HG02981 (cell line): ENCODE results near the gene CCDC152.

Experiments
- ATAC-seq: cut with Tn5 transposase; IDR thresholded peaks from one replicate; pipeline ENCODE4 v1.9.1; 2021; ENCODE audit warnings: mild to moderate bottlenecking, moderate library complexity; ENCODE audit not compliant: unreplicated experiment

Gene CCDC152

DNA sequence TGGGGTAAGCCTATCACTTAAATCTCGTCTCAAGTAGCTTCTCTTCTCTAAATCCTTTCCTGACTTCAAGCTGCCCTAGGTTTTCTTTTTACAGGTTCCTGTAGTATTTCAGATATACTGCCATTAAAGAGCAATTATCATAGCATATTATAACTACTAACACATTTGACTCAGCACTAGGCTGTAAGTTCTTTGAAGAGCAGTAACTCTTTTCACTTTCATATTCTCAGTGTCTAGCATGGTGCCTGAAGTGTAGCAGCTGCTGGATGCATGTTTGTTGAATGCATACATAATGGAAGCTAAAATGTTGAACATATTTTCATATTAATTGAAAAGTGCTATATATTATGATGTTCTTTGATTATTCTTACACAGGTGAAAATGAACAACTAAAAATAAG lies 22.5 kb downstream of the CCDC152 start:
- no peak for ATAC-seq

DNA sequence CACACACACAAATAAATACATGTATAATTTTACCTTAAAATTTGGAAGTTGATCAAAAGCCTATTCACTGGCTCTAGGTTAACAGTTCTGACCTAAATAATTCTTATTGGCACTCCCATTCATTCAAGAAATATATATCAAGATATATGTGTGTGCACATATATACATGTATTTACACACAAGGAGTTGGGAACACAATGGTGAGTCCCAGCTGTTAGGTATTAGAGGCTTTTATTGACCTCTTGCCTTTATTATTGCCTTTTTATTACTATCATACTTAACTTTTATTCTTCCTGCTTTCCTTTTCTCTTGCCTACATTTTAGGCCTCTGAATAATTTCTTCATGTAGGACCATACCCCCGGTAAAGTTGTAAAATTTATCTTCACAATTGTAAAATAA lies 25.0 kb downstream of the CCDC152 start:
- no peak for ATAC-seq

DNA sequence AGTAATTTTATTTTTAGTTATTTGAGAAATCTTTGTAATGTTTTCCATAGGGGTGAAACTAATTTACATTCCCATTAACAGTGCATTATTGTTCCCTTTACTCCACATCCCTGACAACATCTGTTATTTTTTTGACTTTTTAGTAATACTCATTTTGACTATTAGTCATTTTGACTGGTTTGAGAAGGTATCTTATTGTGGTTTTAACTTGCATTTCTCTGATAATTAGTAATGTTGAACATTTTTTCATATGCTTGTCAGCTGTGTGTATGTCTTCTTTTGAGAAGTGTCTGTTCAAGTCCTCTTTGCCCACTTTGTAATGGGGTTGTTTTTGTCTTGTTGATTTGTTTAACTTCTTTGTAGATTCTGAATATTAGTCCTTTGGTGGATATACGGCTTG lies 27.5 kb downstream of the CCDC152 start:
- no peak for ATAC-seq

DNA sequence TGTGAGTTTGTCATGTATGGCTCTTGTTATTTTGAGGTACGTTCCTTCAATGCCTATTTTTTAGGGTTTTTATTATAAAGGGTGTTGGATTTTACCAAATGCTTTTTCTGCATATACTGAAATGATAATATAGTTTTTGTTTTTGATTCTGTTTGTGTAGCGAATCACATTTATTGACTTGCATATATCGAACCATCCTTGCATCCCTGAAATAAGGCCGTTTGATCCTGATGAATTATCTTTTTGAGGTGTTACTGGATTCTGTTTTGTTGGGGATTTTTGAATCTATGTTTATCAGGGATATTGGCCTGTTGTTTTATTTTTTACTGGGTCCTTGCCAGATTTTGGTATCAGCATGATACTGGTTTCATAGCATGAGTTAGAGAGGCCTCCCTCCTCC lies 29.1 kb downstream of the CCDC152 start:
- ATAC-seq = no peak

DNA sequence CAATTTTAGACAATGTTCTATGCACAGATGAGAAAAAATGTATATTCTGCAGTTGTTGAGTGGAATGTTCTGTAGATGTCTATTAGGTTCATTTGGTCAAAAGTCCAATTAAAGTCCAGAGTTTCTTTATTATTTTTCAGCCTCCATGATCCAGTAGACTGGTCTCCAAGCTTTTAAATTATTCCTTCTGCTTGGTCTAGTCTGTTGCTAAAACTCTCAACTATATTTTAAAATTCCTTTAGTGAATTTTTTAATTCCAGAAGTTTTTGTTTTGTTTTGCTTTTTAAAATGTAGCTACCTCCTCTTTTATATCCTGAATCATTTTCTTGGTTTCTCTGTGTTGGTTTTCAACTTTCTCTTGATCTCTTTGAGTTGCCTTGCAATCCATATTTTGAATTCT lies 30.5 kb downstream of the CCDC152 start:
- no peak for ATAC-seq

DNA sequence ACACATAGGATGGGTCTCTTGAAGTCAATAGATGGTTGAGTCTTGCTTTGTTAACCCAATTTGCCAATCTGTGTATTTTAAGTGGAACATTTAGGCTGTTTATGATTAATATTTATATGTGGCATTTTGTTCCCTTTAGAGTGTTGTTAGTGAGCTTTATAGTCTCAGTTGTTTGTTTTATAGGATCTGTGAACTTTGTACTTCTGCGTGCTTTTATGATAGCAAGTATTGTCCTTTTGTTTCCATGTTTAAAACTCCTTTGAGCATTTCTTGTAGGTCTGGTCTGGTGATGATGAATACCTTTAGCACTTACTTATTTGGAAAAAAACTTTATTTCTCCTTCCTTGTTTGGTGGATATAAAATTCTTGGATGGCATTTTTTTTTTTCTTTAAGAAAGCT lies 31.2 kb downstream of the CCDC152 start:
- ATAC-seq = no peak

DNA sequence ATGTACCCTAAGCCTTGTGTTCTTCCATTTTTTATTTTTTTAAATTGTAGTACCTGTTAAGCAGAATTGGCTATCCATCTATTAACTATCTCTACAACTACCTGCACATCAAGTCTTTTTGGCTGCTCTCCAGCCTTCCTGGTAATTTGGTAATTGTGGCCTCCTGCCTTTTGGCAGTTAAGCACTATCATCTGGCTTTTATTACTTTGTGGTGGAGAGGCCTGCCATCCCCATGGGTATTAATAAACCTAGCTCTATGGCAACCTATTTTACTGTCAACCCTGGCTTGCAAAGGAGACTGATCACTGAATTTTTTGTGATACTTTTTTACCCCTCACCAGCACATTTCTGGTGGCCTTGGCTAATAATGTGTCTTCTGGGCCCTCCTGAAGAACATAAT lies 34.5 kb downstream of the CCDC152 start:
- ATAC-seq = no peak

DNA sequence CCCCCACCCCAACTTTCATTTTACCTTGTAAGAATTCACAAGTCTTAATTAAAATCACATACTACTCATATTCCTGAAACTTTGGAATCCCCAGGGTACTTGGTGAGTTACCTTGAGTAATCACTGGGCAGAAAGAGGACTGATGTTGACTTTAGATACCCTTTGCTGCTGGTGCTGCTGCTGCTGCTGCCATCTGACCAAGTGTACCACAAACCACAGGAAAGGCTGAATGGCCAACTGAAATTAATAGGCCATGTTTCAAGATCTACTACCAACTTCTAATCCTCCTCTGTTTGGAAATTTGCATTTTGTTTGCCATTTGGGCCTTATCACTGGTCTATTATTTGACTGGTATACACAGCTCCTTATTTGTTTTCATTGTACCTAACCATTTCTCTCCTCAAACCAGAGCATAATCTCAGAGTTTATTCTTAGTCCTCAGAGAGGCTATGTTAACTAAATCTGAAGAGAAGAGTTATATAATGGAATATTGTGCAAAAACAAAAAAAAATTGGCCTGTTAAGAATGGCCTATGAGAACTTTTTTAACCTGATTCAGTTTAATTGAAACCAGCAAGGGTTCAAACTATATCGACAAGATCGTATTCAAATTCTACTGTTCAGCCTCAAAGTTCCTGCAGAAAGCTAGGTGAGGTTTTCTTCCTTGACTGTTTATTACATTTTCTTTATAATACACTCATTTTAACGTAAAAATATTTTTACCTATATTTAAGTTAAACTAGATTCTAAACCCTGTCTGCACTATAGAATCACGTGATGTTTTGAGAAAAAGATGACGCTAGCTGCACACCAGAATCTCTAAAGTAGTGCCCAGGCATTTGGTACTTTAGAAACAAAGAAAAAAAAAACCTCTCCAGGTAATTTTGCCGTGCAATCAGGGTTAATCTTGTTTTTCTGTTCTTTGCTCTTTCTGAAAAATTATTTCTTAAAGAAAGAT lies 41.9 kb downstream of the CCDC152 start:
- no peak for ATAC-seq

DNA sequence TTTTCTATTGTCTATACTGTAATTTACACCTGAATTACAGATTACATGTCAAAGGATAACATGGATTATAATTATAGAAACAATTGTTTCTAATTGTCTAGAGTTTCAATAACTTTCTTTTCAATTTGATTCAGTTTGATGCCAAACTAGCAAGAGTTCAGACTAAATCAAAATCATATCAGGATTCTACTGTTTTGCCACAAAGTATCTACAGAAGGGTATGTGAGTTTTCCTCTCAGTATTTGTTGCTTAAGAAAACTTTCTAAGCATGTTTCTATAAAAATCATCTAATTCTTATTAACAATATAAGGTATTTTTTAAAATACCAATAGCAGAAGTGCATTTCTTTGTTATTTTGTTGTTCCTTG lies 42.6 kb downstream of the CCDC152 start:
- no peak for ATAC-seq

DNA sequence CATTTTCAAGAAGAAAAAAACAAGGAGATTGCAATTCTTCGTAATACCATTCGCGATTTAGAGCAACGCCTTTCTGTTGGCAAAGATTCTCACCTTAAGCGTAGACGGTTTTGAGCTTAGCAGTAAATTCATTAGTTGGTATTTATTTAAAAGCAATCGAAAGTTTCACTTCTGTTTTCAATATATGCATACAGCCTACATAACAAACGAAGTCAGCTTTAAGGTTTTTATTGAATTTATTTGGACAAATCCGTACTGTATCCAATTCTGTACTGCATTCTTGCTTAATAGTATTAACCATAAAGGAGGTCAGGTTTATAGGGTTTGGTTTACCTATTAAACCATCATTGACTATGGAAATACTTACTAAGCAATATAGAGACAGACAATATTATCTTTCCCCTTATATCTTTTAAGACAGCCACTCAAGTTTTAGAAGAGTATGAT lies 43.1 kb downstream of the CCDC152 start:
- no peak for ATAC-seq

DNA sequence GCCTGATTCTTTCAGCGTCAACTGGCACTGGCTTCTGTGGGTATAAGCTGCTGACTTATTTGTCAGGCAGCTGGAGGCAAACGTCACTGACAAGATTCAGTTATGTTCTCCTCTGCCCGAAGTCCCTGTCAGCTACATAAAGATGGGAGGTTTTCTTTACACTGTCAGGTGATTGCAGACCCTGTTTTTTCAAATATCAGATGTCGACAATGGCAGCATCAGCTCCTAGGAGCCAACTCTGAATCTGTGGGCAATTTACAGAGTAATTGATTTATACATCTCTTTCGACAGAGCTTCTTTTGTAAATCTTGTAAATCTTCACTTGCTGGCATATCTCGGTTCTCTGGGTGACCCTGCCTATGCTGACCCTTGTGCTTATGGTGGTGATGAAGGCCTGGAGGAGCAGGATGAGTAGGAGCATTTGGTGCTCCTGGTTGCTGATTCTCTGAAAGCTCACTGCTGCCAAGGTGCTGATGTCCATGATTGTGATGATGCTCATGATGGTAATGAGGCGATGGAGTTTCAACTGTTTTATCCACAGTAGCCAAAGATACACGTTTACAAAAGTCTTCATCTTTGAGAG lies 44.2 kb downstream of the CCDC152 start:
- ATAC-seq = no peak

DNA sequence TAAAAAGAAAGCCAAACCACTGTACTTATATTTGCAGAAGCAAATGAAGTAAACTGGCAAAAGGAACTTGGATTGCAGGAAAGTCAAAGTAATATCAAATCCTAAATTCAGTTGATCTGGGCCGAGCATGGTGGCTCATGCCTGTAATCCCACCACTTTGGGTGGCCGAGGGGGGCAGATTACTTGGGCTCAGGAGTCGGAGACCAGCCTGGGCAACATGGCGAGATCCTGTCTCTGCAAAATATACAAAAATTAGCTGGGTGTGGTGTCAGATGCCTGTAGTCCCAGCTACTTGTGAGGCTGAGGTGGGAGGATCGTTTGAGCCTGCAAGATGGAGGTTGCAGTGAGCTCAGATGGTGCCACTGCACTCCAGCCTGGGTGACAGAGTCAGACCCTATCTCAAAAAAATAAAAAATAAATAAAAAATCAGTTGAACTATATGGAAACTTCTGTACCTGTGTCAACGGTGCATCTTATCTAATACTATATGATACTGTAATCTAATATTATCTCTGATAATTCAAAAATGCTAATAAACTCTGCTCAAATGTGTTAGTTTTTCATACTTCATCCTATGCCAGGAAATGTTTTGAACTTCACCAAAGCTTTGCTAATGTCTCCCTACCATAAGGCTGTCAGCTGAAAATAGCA lies 45.0 kb downstream of the CCDC152 start:
- no peak for ATAC-seq

DNA sequence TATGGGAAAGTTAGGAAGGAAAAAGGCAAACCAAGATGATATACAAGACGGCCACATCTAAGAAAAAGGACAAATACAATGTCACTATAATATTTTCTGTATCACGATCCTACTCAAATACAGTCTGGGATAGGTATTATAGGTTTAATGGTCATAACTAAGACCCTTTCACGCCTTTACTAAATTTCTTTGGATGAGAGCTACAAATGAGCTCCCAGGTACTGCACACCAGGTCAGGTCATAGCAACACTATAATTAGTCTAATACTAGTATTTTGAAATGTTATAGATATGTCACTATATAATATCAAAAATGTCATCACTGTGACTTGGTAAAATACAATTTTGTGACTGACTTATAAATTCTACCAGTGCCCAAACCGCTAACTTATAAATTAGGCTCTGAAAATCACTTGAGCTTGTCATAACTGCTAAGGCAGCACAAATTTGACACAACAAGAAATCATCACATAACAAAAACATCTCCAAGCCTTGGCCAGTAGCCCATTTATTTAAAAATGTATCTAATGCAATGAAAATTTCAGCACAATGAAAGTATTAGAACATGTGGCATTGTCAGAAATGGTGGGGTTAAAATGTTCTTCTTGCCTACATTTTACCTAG lies 48.2 kb downstream of the CCDC152 start:
- no peak for ATAC-seq

DNA sequence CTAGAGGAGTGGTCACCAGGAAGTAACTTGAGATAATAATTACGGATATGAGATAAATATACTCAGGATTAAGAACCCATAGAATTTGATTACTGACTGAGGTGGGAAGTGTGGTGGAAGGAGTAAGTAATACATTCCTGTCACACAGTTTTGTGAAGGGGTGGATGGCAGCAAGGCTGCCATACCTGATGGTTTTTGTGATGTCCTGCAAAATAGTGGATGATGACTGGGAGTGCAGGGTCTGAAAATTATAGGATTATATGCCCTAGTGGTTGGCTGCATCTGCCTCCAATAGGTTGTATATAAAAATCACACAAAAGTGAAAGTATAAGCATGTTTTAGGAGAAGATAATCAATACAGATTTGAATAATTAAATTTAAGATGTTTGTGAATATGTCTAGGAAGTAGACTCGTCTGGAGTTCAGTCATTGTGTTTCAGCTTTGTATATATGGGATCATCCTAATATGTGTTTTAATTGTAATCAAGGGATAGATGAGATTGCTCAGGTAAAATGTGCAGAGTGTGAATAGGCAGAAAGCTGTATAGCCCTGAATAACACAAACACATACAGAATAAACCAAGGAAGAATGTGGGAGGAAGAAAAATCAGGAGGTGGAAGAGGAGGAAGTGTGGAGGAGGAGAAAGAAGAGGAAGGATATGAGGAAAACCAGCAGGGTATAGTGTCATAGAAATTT lies 49.5 kb downstream of the CCDC152 start:
- ATAC-seq = no peak

DNA sequence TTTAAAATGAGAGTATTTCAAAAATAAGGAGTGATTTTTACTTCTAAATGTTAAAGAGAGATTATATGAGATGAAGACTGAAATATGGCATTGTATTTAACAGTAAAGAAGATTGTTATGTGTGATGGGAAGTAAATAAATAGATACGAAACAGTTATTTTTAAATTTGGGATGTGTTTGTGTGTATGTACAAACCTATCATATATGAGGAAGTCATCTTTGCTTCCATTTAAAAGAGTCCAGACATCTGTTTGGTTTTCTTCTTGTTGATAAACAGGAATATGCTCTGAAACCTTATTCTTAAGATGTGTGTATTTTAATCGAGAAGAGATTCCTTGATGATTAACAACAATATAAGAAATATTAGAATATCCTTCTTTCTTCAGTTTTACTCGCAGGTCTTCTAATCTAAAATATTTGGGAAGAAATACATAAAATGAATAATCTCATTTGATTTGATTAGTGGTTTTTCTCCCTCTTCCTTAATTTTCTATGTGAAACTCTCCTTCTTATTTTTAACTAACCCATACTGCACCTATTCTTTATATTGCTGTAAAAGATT lies 50.2 kb downstream of the CCDC152 start:
- no peak for ATAC-seq

DNA sequence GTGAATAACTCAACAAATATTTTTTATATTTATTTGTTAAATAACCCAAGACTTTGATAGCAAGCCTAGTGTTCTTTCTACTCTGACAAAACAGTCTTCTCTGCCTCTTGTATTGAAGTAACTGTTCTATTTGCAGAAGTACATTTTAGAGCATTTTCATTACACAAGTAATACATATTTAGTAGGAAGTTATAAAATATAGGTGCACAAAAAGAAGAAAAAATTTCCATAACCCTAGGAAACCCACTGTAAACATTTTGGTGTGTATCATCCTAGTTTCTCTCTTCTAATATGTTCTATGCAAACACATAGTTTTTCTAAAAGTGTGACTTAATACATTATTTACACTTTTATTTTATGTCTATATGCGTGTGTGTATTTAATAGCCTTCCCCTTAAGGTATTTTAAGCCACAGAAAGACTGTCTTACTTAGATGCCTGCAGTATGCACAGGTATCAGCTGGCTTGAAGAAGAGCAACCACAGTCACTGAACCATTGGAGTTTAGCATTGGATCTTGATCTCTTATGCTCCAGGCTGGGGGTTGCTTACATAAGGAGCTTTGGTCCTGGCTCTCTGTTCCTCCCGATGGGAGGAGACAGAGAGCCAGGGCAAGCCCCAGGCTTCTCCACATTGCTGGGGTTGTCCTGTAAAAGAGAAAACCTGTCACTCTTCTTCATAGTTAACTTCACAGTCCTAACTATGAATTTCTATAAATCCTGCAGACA lies 51.3 kb downstream of the CCDC152 start:
- ATAC-seq = no peak

DNA sequence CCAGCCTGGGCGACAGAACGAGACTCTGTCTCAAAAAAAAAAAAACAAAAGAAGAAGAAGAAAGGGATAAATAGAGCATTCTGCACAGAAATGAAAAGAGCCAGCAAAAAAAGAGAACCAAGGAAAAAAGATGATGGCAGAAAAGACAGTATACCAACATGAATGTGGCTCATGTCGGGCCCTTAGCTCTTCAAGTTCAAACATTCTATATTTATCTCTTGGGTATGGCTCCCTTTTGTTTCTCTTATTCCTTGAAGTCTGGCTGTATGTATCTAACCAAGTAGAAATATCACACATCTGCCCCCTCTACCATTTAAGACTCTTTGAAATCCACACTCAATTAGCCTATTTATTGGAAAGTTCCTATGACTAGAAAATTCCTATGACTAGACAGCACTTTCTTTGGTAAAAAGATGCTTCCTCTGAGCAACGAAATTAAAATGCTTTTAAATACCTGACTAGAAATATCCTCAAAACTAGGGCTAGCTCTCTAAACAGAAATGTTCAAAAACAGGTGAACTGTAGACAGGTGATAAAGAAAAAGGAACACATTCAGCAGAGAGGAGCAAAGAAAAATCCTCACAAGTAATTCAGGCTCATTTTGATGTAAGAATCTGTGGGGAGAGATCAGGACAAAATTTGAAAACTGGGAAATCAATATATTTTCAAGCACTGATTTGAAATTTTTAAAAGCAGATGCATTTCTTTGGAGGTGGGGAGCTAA lies 52.4 kb downstream of the CCDC152 start:
- no peak for ATAC-seq

DNA sequence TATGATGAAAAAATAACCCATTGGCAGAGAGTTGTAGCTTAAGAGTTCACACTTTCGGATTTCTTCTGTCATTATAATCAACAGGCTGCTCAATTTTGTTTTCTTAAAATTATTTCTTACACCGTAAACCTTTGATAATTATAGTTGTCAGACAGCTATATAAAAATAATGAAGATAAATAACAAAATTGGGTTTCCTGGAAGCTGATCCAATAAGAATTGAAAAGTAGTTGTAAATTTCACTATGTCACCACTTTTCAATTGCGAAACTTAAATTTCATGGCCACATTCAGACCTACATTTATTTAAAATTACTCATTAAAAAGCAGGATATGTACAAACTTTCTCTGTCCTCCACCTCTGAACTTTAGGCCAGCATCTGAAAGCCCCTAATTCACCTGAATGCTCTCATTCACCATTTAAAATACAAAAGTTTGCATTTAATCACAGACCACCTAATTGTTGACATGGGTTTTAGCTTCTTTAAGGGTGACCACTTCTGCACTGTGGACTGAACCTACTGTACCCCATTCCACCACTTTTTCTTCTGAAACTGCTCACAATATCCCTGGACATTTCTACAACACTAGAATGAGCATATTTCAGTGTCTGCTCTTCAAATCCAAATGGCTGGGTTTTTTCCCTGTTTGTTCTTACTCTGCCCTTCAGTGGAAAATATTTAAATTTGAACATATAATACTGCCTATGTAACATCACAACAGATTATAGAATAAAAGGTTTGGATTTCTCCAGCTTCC lies 54.4 kb downstream of the CCDC152 start:
- no peak for ATAC-seq
